Natural killer cell treated with Interleukin-12 subunit alpha and Interleukin-12 subunit beta and Interleukin-15 and Interleukin-18, amount 100 ng/mL, for 72 hours (primary cell): ENCODE data around the gene METTL1. TPM values are rescaled to one million over a fixed set of nuclear protein-coding genes. Genes with fewer than 3 reads are reported as not detected.

Experiments
- ATAC-seq, 2 donors: fragments of 150-1000 bp; cut with Tn5 transposase in 1 of 2; sonication (Bioruptor Pico), chemical (Tn5 transposase) in 1 of 2; 2 replicates each; pipeline ENCODE4 v1.10.0; 2021
- DNase-seq: peaks from one replicate; pipeline ENCODE4 v3.0.0; 2022; ENCODE audit warnings: low spot score
- H3K27ac Mint-ChIP-seq, 2 donors: 1 replicate in 1 of 2; 2 replicates in 1 of 2; pipeline ENCODE4 v1.8.0; 2022; ENCODE audit warnings: mixed read lengths in 2 of 2, mild to moderate bottlenecking in 1 of 2, moderate library complexity in 1 of 2
- H3K27me3 Mint-ChIP-seq, 2 donors: 1 replicate in 1 of 2; 2 replicates in 1 of 2; pipeline ENCODE4 v1.8.0; 2022; ENCODE audit warnings: mixed read lengths in 2 of 2
- H3K36me3 Mint-ChIP-seq: one replicate; pipeline ENCODE4 v1.8.0; 2022; ENCODE audit warnings: mixed read lengths
- H3K4me1 Mint-ChIP-seq, 2 donors: 1 replicate in 1 of 2; 2 replicates in 1 of 2; pipeline ENCODE4 v1.8.0; 2022; ENCODE audit warnings: low read depth in 2 of 2, mixed read lengths in 2 of 2, mild to moderate bottlenecking in 1 of 2
- H3K4me3 Mint-ChIP-seq: one replicate; pipeline ENCODE4 v1.8.0; 2022; ENCODE audit warnings: mixed read lengths
- H3K9me3 Mint-ChIP-seq: 2 replicates; pipeline ENCODE4 v1.8.0; 2022; ENCODE audit warnings: mixed read lengths
- total RNA-seq, 2 donors: library from RNA; stranded (reverse); gene quantifications; one replicate each; pipeline ENCODE4 v1.2.3, GENCODE V29; 2022

The METTL1 gene
- total RNA-seq, 2 donors from 2014 or later, result 42.9 to 51.2 TPM

DNA sequence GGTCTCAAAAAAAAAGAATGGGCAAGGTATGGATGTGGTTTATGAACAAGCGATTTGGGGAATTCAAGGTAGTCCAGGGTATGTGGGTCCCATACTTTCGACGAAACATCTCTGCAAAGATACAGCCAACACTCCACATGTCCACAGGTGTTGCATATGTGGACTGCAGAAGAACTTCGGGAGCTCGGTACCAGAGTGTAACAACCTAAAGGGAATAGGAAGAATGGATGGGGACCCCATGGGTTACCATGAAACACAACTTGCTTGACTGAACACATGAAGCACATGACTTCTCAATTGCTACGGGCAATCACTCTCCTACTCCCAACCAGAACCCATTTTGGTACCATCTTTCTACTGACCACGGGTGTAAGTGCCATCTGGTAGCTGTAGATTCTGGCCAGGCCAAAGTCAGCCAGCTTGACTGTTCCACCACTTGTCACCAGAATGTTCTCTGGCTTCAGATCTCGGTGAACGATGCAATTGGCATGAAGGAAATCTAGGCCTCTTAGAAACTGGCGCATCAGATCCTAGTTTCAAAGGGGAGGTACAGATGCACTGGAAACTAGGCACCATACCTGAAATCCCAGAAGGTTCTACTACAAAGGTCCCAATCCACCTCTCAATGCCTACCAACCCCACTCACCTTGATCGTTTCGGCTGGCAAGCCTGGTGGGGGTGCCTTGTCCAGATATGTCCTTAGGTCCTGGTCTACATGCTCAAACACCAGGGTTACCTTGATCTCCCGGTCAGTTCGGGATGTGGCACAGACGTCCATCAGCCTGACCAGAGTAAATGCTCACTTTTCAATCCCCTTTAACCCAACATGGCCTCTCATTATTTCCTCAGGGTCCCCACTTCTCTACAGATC lies 21.1 kb downstream of the METTL1 start:
- H3K4me3 Mint-ChIP-seq, result peak overlapping the region; percentile 94
- DNase-seq (no peak), ATAC-seq (no peak)
- peaks cover 27% of the 10 kb centered on the region for H3K36me3 Mint-ChIP-seq
- peaks cover 51 to 53% of the 10 kb centered on the region in 2 donors for H3K4me1 Mint-ChIP-seq
- peak overlapping the region; percentile 88 to 90 for H3K27ac Mint-ChIP-seq
- no peaks in the 10 kb centered on the region for H3K9me3 Mint-ChIP-seq
- H3K27me3 Mint-ChIP-seq, result no peaks in the 10 kb centered on the region

- ATAC-seq, result no peak
- no peaks in the 10 kb centered on the region for H3K9me3 Mint-ChIP-seq
- DNase-seq, result no peak
- no peaks in the 10 kb centered on the region for H3K27me3 Mint-ChIP-seq
- peaks cover 59 to 63% of the 10 kb centered on the region in 2 donors for H3K4me1 Mint-ChIP-seq
- peaks cover 27% of the 10 kb centered on the region for H3K36me3 Mint-ChIP-seq
- peak overlapping the region in 1 of 2 donors; percentile 11 for H3K27ac Mint-ChIP-seq
- H3K4me3 Mint-ChIP-seq, result no peak overlapping the region
Measured at GRCh38 chr12:57749061-57749460, 22.8 kb downstream of the METTL1 start.

DNA sequence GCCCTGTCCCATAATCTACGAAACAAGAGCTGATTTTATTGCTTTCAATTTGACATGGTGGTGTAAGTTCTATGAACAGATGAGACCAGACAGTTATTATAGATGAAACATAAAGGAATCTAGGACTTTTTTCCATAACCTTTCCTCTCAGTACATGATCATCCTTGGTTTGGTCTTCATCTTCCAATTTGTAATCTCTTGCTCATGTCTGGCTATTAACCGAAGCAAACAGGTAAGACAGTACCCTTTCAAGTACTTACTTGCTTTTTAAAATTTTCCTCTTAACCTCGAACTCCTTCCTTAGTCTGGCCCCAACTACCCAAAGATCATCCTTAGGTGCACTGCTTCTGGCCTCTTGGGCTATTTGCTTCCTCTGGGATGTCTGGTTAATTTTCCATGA lies 25.9 kb downstream of the METTL1 start:
- ATAC-seq (no peak), DNase-seq (no peak)
- Mint-ChIP-seq H3K36me3 (peaks cover 18% of the 10 kb centered on the region), H3K9me3 (no peaks in the 10 kb centered on the region), H3K4me3 (peak overlapping the region; percentile 96), H3K4me1 (peaks cover 48 to 54% of the 10 kb centered on the region in 2 donors), H3K27ac (peak overlapping the region; percentile 98), H3K27me3 (no peaks in the 10 kb centered on the region)

- peak overlapping the region; percentile 98 for H3K27ac Mint-ChIP-seq
- ATAC-seq (no peak), DNase-seq (no peak)
- peaks cover 48 to 54% of the 10 kb centered on the region in 2 donors for H3K4me1 Mint-ChIP-seq
- peaks cover 16% of the 10 kb centered on the region for H3K36me3 Mint-ChIP-seq
- no peaks in the 10 kb centered on the region for H3K27me3 Mint-ChIP-seq
- peak overlapping the region; percentile 96 for H3K4me3 Mint-ChIP-seq
- H3K9me3 Mint-ChIP-seq, result no peaks in the 10 kb centered on the region
Measured at GRCh38 chr12:57745485-57745881, 26.4 kb downstream of the METTL1 start.

DNA sequence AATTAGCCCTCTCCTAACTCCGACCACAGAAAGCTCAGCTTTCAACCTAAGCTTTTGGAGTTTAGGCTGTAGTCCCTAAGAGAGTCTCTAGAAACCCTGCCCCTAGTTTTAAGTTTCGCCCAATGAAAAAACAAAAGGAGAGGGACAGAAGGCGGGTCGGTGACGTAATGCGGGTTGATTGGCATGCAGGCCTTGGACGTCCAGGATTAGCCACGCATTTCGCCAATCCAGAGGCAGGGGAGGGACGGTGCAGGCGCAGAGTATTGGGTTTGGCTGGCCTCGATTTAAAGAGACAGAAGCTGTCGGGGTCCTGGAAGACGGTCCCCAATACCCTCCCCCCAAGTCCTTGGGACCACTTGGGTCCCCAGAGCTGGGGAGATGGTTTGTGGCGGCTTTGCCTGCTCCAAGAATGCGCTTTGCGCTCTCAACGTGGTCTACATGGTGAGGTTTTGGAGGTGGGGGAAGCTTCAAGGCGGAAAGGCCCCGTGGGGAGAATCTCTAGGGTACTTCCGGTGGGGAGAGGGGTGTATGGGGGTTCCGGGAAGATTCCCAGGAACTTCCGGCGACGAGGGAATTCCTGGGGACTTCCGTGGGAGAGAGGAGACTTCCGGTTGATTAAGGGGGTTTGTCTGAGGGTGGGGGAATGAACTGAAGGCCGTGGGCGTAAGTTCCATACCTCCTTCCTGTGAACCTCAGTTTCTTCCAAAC lies 27.0 kb downstream of the METTL1 start, which contains the start of gene TSPAN31:
Gene TSPAN31, plus strand, starts transcription at position 263 of the 708 bp plus-strand sequence. Its CDS starts 116 bp downstream, at position 379.
- Mint-ChIP-seq H3K36me3 (peaks cover 13% of the 10 kb centered on the region), H3K9me3 (no peaks in the 10 kb centered on the region), H3K4me3 (peak within 1 kb of the TSS; percentile 96), H3K27me3 (no peaks in the 10 kb centered on the region), H3K27ac (peak within 1 kb of the TSS; percentile 98), H3K4me1 (peaks cover 48 to 52% of the 10 kb centered on the region in 2 donors)
- DNase-seq, result peak; percentile 93
- peak; percentile 89 to 93 for ATAC-seq

DNA sequence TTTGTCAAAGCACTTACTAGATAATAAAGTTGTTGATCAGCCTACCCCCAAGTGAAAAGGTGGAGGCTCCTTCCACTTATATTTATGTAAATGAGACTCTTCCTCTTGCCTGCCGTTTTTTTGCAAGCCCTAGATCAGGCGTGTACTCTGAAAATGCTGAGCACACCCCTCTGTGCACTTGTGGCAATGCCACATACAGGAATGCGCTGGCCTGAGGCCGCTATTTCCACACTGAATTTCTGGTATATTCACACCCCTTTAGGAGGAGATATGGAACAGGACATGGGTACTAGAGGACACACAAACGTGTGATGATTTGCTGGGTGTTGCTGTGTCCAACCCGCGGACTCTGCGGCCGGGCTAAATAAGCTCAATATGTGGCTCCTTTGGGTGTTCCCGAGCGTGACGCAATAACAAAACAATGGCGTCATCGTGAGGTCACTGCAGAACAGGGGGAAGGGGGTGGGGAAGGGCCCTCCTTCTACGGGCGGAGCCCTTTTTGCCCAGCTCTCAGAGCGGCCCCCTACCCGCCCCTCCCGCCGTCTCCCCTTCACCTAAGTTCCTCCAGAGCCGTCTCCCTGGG lies 27.6 kb downstream of the METTL1 start:
- no peaks in the 10 kb centered on the region for H3K27me3 Mint-ChIP-seq
- DNase-seq (peak; percentile 86), ATAC-seq (peak; percentile 69 to 77)
- peaks cover 12% of the 10 kb centered on the region for H3K36me3 Mint-ChIP-seq
- peaks cover 52 to 55% of the 10 kb centered on the region in 2 donors for H3K4me1 Mint-ChIP-seq
- no peaks in the 10 kb centered on the region for H3K9me3 Mint-ChIP-seq
- peak overlapping the region; percentile 96 for H3K4me3 Mint-ChIP-seq
- H3K27ac Mint-ChIP-seq, result peak overlapping the region; percentile 98

GRCh38 chr12:57743769-57744168 lies 28.1 kb downstream of the METTL1 start:
- ATAC-seq, result no peak
- peak overlapping the region; percentile 96 for H3K4me3 Mint-ChIP-seq
- H3K4me1 Mint-ChIP-seq, result peaks cover 55 to 57% of the 10 kb centered on the region in 2 donors
- H3K36me3 Mint-ChIP-seq, result peaks cover 9% of the 10 kb centered on the region
- no peaks in the 10 kb centered on the region for H3K27me3 Mint-ChIP-seq
- DNase-seq, result no peak
- H3K27ac Mint-ChIP-seq, result peak overlapping the region; percentile 98
- H3K9me3 Mint-ChIP-seq, result no peaks in the 10 kb centered on the region

GRCh38 chr12:57741844-57742738 lies 29.8 kb downstream of the METTL1 start:
- H3K4me3 Mint-ChIP-seq, result peak overlapping the region; percentile 98
- DNase-seq (peak; percentile 87), ATAC-seq (peak; percentile 77 to 80)
- H3K36me3 Mint-ChIP-seq, result peaks cover 4% of the 10 kb centered on the region
- H3K27ac Mint-ChIP-seq, result peak overlapping the region; percentile 88 to 98
- H3K4me1 Mint-ChIP-seq, result peaks cover 55 to 57% of the 10 kb centered on the region in 2 donors
- no peaks in the 10 kb centered on the region for H3K9me3 Mint-ChIP-seq
- no peaks in the 10 kb centered on the region for H3K27me3 Mint-ChIP-seq

DNA sequence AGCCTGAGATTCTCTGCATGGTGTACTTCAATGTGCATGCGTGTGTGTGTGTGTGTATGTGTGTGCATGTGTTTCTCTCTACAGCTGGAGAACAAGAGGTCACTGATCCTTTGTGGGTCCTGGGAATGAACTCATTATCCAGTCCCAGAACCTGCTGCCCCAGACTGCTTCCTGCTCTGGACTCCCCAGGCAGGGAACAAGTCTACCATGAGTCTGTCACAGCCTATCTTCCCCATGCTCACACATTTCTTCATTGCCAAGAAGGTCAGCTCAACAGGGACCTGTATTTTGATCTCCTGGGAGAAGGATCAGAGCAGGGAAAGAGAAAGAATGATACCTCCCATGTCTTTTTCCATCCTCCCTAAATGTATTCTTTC lies 30.5 kb downstream of the METTL1 start:
- Mint-ChIP-seq H3K9me3 (no peaks in the 10 kb centered on the region), H3K27me3 (no peaks in the 10 kb centered on the region), H3K36me3 (peaks cover 4% of the 10 kb centered on the region), H3K27ac (peak overlapping the region; percentile 88 to 98), H3K4me3 (peak overlapping the region; percentile 98), H3K4me1 (peaks cover 57 to 58% of the 10 kb centered on the region in 2 donors)
- no peak for DNase-seq
- no peak for ATAC-seq

DNA sequence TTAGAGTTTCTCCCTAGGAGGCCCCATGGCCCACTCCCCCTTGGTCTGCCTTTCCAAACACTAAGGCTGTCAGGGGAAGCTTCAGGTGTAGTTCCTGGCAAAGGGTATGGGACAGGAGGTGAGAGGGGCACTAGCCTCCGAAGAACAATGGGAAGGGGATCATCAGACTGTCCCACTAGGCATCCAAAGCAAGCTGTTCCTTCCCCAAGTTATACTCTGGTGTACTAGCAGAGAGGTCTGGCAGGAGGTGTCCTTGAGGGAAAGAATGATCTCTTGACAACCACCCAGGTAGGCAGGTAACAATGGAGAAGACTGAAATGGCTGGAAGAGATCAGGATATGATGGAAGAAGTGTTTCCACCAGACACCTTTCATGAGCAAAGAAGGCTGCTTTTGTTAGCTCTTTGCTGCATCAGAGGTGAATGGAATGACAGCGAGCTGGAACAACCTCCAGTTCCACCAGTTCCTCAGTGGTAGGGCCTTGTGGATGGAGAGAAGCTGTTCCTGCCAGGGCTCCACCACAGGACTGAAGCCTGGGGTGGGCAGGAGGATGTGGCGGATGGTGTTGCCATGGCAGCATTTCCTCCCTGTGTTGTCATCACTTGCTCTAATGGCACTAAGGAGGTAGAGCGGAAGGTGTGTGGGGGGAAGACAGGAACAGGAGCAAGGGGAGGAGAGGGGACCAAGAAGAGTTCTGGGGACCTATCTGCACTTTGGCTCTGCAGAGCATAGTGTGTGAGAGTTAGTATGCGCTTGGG lies 31.1 kb downstream of the METTL1 start:
- ATAC-seq (peak; percentile 70 to 80), DNase-seq (peak; percentile 86)
- Mint-ChIP-seq H3K4me3 (peak overlapping the region; percentile 98), H3K9me3 (no peaks in the 10 kb centered on the region), H3K27ac (peak overlapping the region; percentile 88 to 98), H3K36me3 (no peaks in the 10 kb centered on the region), H3K27me3 (no peaks in the 10 kb centered on the region), H3K4me1 (peaks cover 53 to 54% of the 10 kb centered on the region in 2 donors)

DNA sequence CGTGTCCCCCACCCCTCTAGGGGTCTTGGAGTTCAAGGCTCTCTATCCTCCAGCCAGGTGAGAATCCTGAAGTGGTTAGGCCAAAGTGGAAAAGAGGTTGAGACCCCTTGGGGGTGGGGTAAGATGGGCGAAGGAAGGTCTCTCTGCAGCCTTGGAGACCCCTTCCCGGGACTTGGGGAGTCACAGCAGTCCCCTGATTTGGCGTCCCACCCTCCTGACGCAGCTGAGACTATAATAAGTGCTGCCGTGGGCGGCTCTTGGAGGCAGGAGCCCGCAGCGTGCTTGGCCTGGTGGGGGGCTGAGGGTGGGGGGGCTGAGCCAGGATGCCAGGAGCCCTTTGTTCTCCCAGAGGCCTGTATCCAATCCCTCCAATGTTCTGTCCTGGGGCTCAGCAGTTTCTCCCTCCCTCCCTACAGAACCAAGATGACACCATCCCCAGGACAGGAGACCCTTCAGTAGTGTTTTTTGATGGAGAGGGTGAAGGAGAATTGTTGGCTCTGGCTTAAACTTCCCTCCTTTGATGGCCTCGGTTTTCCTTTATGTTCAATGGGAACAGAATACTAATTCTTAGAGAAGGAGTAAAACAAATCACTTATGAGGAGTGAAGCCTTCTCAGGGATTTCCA lies 31.9 kb downstream of the METTL1 start:
- H3K4me1 Mint-ChIP-seq, result peaks cover 46% of the 10 kb centered on the region in 2 donors
- no peak for ATAC-seq
- peak overlapping the region; percentile 88 to 98 for H3K27ac Mint-ChIP-seq
- H3K36me3 Mint-ChIP-seq, result peaks cover under 1% of the 10 kb centered on the region
- H3K4me3 Mint-ChIP-seq, result peak overlapping the region; percentile 69
- DNase-seq, result no peak
- no peaks in the 10 kb centered on the region for H3K27me3 Mint-ChIP-seq
- no peaks in the 10 kb centered on the region for H3K9me3 Mint-ChIP-seq

GRCh38 chr12:57739387-57739786 lies 32.5 kb downstream of the METTL1 start:
- Mint-ChIP-seq H3K4me3 (peak overlapping the region; percentile 69), H3K36me3 (peaks cover 7% of the 10 kb centered on the region), H3K27me3 (no peaks in the 10 kb centered on the region), H3K27ac (peak overlapping the region; percentile 47 to 91), H3K4me1 (peaks cover 40 to 43% of the 10 kb centered on the region in 2 donors), H3K9me3 (no peaks in the 10 kb centered on the region)
- ATAC-seq (no peak), DNase-seq (no peak)
